OCI-LY7 (cell line): ENCODE measurements around the gene CHL1. TPM values are rescaled to one million over a fixed set of nuclear protein-coding genes. Genes with fewer than 3 reads are reported as not detected.

Experiments
- BruUV-seq: library from RNA; stranded (reverse); fragments of 400-500 nt; replicated peaks from 2 replicates; lab custom pipeline; 2021; lab: Mats Ljungman, UMichigan
- CTCF ChIA-PET: fragments of 300-600 bp; sonication (Branson Sonifier 250); formaldehyde crosslinking; loops from one replicate; lab custom pipeline; 2022; ENCODE audit warnings: antibody characterized with exemption; ENCODE audit not compliant: unreplicated experiment; lab: Charles Lee
- POLR2A ChIA-PET: fragments of 300-600 bp; sonication (Branson Sonifier 250); formaldehyde crosslinking; loops from one replicate; lab custom pipeline; 2022; ENCODE audit warnings: antibody characterized with exemption; lab: Charles Lee
- DNase-seq: peaks from one replicate; pipeline ENCODE4 v3.0.0-alpha.2; 2015; ENCODE audit warnings: low spot score
- H2AFZ ChIP-seq: fragments of 200-600 bp; sonication (generic), shearing (Covaris generic); 2 replicates; pipeline ENCODE4 v1.6.1; 2014; ENCODE audit warnings: mild to moderate bottlenecking, antibody characterized with exemption, low read length, moderate library complexity
- H3K27ac ChIP-seq: fragments of 200-600 bp; sonication (generic); 2 replicates; pipeline ENCODE4 v1.5.1; 2014; ENCODE audit warnings: mixed run types, low read depth, mild to moderate bottlenecking, moderate library complexity, low read length, inconsistent platforms; ENCODE audit not compliant: poor library complexity, severe bottlenecking
- H3K36me3 ChIP-seq: fragments of 200-600 bp; sonication (generic); 2 replicates; pipeline ENCODE4 v1.6.1; 2014; ENCODE audit warnings: mild to moderate bottlenecking, antibody characterized with exemption, low read length, moderate library complexity, mixed read lengths; ENCODE audit not compliant: insufficient read depth
- H3K4me1 ChIP-seq: fragments of 200-600 bp; sonication (generic); 2 replicates; pipeline ENCODE4 v1.5.1; 2014; ENCODE audit warnings: mild to moderate bottlenecking, low read length; ENCODE audit not compliant: insufficient read depth, poor library complexity, severe bottlenecking
- H3K4me2 ChIP-seq: fragments of 200-600 bp; sonication (generic); 2 replicates; pipeline ENCODE4 v1.6.1; 2014; ENCODE audit warnings: mild to moderate bottlenecking, low read length
- H3K4me3 ChIP-seq: fragments of 200-600 bp; sonication (generic); 2 replicates; pipeline ENCODE4 v1.5.1; 2014; ENCODE audit warnings: mild to moderate bottlenecking, low read depth, low read length; ENCODE audit not compliant: poor library complexity, severe bottlenecking
- H3K79me2 ChIP-seq: fragments of 200-600 bp; sonication (generic); 2 replicates; pipeline ENCODE4 v1.6.1; 2016; ENCODE audit warnings: low read depth, mild to moderate bottlenecking, low read length, moderate library complexity, mixed read lengths; ENCODE audit not compliant: insufficient read depth
- H3K9me2 ChIP-seq: fragments of 200-600 bp; sonication (generic); 2 replicates; pipeline ENCODE4 v1.6.1; 2016; ENCODE audit warnings: mild to moderate bottlenecking, low read length, mixed read lengths; ENCODE audit not compliant: insufficient read depth
- H3K9me3 ChIP-seq: fragments of 200-600 bp; sonication (generic); 2 replicates; pipeline ENCODE4 v1.6.1; 2014; ENCODE audit warnings: mild to moderate bottlenecking, mixed run types, low read length, mixed read lengths
- H4K20me1 ChIP-seq: fragments of 200-600 bp; sonication (generic); 2 replicates; pipeline ENCODE4 v1.6.1; 2014; ENCODE audit warnings: mild to moderate bottlenecking, antibody characterized with exemption, low read length, moderate library complexity, mixed read lengths; ENCODE audit not compliant: insufficient read depth
- EZH2phosphoT487 ChIP-seq: fragments of 200-600 bp; sonication (generic); IDR thresholded peaks from 2 replicates; pipeline ENCODE4 v1.6.1; 2018; ENCODE audit warnings: low read depth, borderline replicate concordance, mild to moderate bottlenecking, mixed run types, antibody characterized with exemption, low read length, moderate library complexity, mixed read lengths
- intact Hi-C: fragments of 100-400 bp; cut with micrococcal nuclease; formaldehyde crosslinking; loops from one replicate; pipeline ENCODE4 v1.10.0; 2022; ENCODE audit not compliant: unreplicated experiment
- total RNA-seq, 2 experiments: library from RNA; depleted of rRNA in 1 of 2; stranded (reverse); fragments of >200 nt in 1 of 2; shearing (Covaris generic) in 1 of 2; gene quantifications; 2 replicates each; pipeline ENCODE4 v1.2.3, GENCODE V29; 2014 to 2022
- TF ChIP-seq, protein P1 (sequence below): fragments of 200-600 bp; sonication (generic); conservative IDR thresholded peaks from 2 replicates; pipeline ENCODE4 v1.5.1; 2014; ENCODE audit warnings: mild to moderate bottlenecking, antibody characterized with exemption, low read length, moderate library complexity, mixed read lengths

The CHL1 gene
- total RNA-seq, 2 experiments from 2014 or later: 0.51 TPM; not detected in 1

DNA sequence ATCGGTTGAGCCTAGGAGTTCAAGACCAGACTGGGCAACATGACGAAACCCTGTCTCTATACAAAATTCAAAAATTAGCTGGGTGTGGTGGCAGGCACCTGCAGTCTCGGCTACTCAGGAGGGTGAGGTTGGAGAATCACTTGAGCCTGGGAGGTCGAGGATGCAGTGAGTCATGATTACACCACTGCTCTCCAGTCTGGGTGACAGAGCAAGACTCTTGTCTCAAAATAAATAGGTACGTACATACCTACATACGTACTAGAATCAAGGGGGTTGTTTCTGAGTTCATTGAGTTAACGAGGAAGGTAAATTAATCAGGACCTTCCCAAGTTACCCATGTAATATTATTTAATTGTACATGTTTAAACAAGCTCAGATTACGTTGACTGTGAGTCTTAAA is 97.5 kb downstream of the CHL1 start:
- DNase-seq: no peak
- no peaks in the 10 kb centered on the region for H3K79me2 ChIP-seq
- BruUV-seq: no TSS peak
- H2AFZ ChIP-seq: no peak overlapping the region
- H3K4me3 ChIP-seq: no peak overlapping the region
- H3K4me1 ChIP-seq: peaks cover 11% of the 10 kb centered on the region
- no peaks in the 10 kb centered on the region for H3K36me3 ChIP-seq
- POLR2A ChIA-PET: interaction anchor here (0.7 to 1.3 kb wide), 3 partner anchors 58 to 1622 kb away, joined by 3 to 5 read pairs (median 4); no protein-coding TSS in a partner anchor
- CTCF ChIA-PET: no interaction called here
- TF ChIP-seq EZH2phosphoT487: no peak
- TF ChIP-seq, protein P1, sequence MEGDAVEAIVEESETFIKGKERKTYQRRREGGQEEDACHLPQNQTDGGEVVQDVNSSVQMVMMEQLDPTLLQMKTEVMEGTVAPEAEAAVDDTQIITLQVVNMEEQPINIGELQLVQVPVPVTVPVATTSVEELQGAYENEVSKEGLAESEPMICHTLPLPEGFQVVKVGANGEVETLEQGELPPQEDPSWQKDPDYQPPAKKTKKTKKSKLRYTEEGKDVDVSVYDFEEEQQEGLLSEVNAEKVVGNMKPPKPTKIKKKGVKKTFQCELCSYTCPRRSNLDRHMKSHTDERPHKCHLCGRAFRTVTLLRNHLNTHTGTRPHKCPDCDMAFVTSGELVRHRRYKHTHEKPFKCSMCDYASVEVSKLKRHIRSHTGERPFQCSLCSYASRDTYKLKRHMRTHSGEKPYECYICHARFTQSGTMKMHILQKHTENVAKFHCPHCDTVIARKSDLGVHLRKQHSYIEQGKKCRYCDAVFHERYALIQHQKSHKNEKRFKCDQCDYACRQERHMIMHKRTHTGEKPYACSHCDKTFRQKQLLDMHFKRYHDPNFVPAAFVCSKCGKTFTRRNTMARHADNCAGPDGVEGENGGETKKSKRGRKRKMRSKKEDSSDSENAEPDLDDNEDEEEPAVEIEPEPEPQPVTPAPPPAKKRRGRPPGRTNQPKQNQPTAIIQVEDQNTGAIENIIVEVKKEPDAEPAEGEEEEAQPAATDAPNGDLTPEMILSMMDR: no peak
- H3K27ac ChIP-seq: no peak overlapping the region
- intact Hi-C loops: no loop called here
- no peaks in the 10 kb centered on the region for H3K9me3 ChIP-seq
- H3K9me2 ChIP-seq: no peaks in the 10 kb centered on the region
- no peak overlapping the region for H3K4me2 ChIP-seq
- H4K20me1 ChIP-seq: no peaks in the 10 kb centered on the region

DNA sequence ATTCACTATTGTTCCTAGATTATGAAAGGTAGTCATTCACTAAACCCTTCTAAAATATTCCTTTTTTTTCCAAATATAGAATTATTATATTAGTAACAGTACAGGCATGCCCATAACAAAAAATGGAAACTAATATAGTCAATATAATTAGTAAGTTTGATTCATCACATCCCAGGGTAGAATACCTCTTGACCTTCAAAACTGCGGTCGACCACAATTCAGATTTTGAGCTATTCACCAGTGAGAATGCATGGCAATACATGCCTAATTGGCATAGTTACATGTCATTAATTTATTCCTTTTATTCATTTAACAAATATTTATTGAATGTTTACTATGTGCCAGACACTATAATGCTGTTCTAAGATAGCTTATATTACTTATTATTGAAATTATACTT is 98.0 kb downstream of the CHL1 start:
- H3K9me3 ChIP-seq: no peaks in the 10 kb centered on the region
- intact Hi-C loops: no loop called here
- no peak overlapping the region for H2AFZ ChIP-seq
- H3K27ac ChIP-seq: no peak overlapping the region
- H3K4me2 ChIP-seq: no peak overlapping the region
- CTCF ChIA-PET: no interaction called here
- H3K4me1 ChIP-seq: peaks cover 11% of the 10 kb centered on the region
- H3K36me3 ChIP-seq: no peaks in the 10 kb centered on the region
- H4K20me1 ChIP-seq: no peaks in the 10 kb centered on the region
- no peaks in the 10 kb centered on the region for H3K9me2 ChIP-seq
- no peak overlapping the region for H3K4me3 ChIP-seq
- no peak for TF ChIP-seq EZH2phosphoT487
- TF ChIP-seq, protein P1: no peak
- no TSS peak for BruUV-seq
- POLR2A ChIA-PET: interaction anchor here (0.8 to 1.3 kb wide), 3 partner anchors 56 to 59 kb away, joined by 3 to 4 read pairs (median 3); no protein-coding TSS in a partner anchor
- no peak for DNase-seq
- no peaks in the 10 kb centered on the region for H3K79me2 ChIP-seq

DNA sequence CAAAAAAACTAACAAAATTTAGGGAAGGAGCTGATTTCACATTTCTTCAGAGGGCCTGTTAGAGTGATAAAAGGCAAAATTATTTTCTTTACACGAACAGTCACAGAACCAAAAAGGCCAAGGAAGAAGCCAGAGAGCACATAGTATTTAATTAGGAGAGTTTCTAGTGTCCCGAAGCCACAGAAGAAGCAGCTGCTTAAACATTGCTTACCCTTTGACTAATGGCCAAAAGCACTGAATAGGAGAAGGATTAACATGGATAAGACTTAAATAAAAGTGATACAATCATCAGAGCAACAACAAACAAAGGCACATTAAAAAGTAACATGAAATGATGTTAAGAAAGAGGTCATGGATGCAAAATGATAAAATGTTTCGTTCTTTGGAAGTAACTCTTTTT is 98.6 kb downstream of the CHL1 start:
- H3K79me2 ChIP-seq: no peaks in the 10 kb centered on the region
- no peak for TF ChIP-seq EZH2phosphoT487
- TF ChIP-seq, protein P1: no peak
- no TSS peak for BruUV-seq
- no peak overlapping the region for H3K4me3 ChIP-seq
- no peak overlapping the region for H3K27ac ChIP-seq
- peaks cover 5% of the 10 kb centered on the region for H3K4me1 ChIP-seq
- H3K4me2 ChIP-seq: no peak overlapping the region
- DNase-seq: no peak
- no peaks in the 10 kb centered on the region for H3K9me2 ChIP-seq
- ChIA-PET CTCF (no interaction called here), POLR2A (interaction anchor here (0.6 to 1.3 kb wide), 3 partner anchors 25 to 59 kb away, joined by 3 read pairs; no protein-coding TSS in a partner anchor)
- intact Hi-C loops: no loop called here
- no peak overlapping the region for H2AFZ ChIP-seq
- no peaks in the 10 kb centered on the region for H3K36me3 ChIP-seq
- H3K9me3 ChIP-seq: no peaks in the 10 kb centered on the region
- H4K20me1 ChIP-seq: no peaks in the 10 kb centered on the region
